ENCODE results near the gene HEXIM2.

GRCh38 chr17:45138911-45139532, 22.7 kb upstream of the HEXIM2 start:
- TF ChIP-seq CTCF (IDR thresholded peaks at IDR 0.05) (no peak), POLR2A (IDR thresholded peaks at IDR 0.05) (no peak), EP300 (IDR thresholded peaks at IDR 0.05; ENCODE audit: low read depth) (no peak), POLR2AphosphoS5 (IDR thresholded peaks at IDR 0.05) (no peak)
